Body of pancreas (tissue), 4 donors: ENCODE results near the gene LITAF.

Source experiments
- POLR2A ChIP-seq, 3 donors: fragments of 450-650 bp; IDR thresholded peaks; one replicate each; pipeline ENCODE4 v1.6.1; 2016; ENCODE audit warnings: antibody characterized with exemption in 3 of 3, mild to moderate bottlenecking in 2 of 3
- TF ChIP-seq, protein P1 (sequence below), 7 experiments: fragments of 450-650 bp in 4 of 7; fragments of 200-600 bp in 3 of 7; sonication (generic) in 3 of 7; IDR thresholded peaks; one replicate each; pipeline ENCODE4 v1.5.1; 2016 to 2019; ENCODE audit warnings: antibody characterized with exemption in 7 of 7

- TF ChIP-seq, protein P1, sequence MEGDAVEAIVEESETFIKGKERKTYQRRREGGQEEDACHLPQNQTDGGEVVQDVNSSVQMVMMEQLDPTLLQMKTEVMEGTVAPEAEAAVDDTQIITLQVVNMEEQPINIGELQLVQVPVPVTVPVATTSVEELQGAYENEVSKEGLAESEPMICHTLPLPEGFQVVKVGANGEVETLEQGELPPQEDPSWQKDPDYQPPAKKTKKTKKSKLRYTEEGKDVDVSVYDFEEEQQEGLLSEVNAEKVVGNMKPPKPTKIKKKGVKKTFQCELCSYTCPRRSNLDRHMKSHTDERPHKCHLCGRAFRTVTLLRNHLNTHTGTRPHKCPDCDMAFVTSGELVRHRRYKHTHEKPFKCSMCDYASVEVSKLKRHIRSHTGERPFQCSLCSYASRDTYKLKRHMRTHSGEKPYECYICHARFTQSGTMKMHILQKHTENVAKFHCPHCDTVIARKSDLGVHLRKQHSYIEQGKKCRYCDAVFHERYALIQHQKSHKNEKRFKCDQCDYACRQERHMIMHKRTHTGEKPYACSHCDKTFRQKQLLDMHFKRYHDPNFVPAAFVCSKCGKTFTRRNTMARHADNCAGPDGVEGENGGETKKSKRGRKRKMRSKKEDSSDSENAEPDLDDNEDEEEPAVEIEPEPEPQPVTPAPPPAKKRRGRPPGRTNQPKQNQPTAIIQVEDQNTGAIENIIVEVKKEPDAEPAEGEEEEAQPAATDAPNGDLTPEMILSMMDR (IDR thresholded peaks at IDR 0.05): no peak
- TF ChIP-seq POLR2A (IDR thresholded peaks at IDR 0.05): no peak
These were observed 14.7 kb upstream of the LITAF start for GRCh38 chr16:11601425-11601824.
